ENCODE measurements around the gene SERPINA5. TPM values are rescaled to one million over a fixed set of nuclear protein-coding genes. Genes with fewer than 3 reads are reported as not detected.

Gene SERPINA5
- total RNA-seq, 1 experiment from 2014 or later: not detected

DNA sequence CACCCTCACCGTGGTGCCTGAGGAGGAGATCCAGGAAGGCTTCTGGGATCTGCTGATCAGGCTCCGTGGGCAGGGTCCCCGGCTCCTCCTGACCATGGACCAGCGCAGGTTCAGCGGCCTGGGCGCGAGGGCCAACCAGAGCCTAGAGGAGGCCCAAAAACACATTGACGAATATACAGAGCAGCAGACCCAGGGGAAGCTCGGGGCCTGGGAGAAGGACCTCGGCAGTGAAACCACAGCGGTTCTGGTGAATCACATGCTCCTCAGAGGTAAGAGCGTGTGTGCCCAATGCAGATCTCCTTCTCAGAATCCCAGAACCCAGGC is 60.4 kb downstream of the SERPINA5 start:
- Histone ChIP-seq H3K4me1 (replicated peaks; ENCODE audit: insufficient read depth) (no peaks in the 10 kb centered on the region), H3K27me3 (ENCODE audit: insufficient read depth, low read depth) (no peaks in the 10 kb centered on the region), H3F3A (ENCODE audit: insufficient read depth, low read depth) (no peaks in the 10 kb centered on the region), H3K4me3 (no peak overlapping the region), H3K27ac (no peak overlapping the region), H3K36me3 (ENCODE audit: low read depth) (no peaks in the 10 kb centered on the region), H3K4me2 (no peak overlapping the region), H4K20me1 (ENCODE audit: insufficient read depth) (no peaks in the 10 kb centered on the region), H3K79me2 (ENCODE audit: low read depth) (no peaks in the 10 kb centered on the region), H3K9me2 (ENCODE audit: insufficient read depth) (no peaks in the 10 kb centered on the region), H2AFZ (no peak overlapping the region), H3K9me3 (ENCODE audit: insufficient read depth, low read depth) (no peaks in the 10 kb centered on the region)
- no peak for TF ChIP-seq EZH2 (IDR thresholded peaks at IDR 0.05; ENCODE audit: low read depth)
- TF ChIP-seq, protein P1, sequence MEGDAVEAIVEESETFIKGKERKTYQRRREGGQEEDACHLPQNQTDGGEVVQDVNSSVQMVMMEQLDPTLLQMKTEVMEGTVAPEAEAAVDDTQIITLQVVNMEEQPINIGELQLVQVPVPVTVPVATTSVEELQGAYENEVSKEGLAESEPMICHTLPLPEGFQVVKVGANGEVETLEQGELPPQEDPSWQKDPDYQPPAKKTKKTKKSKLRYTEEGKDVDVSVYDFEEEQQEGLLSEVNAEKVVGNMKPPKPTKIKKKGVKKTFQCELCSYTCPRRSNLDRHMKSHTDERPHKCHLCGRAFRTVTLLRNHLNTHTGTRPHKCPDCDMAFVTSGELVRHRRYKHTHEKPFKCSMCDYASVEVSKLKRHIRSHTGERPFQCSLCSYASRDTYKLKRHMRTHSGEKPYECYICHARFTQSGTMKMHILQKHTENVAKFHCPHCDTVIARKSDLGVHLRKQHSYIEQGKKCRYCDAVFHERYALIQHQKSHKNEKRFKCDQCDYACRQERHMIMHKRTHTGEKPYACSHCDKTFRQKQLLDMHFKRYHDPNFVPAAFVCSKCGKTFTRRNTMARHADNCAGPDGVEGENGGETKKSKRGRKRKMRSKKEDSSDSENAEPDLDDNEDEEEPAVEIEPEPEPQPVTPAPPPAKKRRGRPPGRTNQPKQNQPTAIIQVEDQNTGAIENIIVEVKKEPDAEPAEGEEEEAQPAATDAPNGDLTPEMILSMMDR (conservative IDR thresholded peaks at IDR 0.05): no peak
- CTCF ChIA-PET: no interaction called here
- POLR2A ChIA-PET (ENCODE audit: unreplicated experiment): no interaction called here
- intact Hi-C loops (cut with micrococcal nuclease; ENCODE audit: unreplicated experiment): no loop called here
- no peak for DNase-seq
- BruUV-seq (replicated peaks): no TSS peak

Other genes starting within 250 kb of the SERPINA5 start
- not detected in 2 replicates for gene SERPINA2, start 214.7 kb upstream of the SERPINA5 start, total RNA-seq (2021)
- not detected in 2 replicates for gene SERPINA1, start 192.8 kb upstream of the SERPINA5 start, total RNA-seq (2021)
- gene SERPINA11, start 128.6 kb upstream of the SERPINA5 start, total RNA-seq (2021): not detected in 2 replicates
- not detected in 2 replicates for gene SERPINA9, start 105.2 kb upstream of the SERPINA5 start, total RNA-seq (2021)
- gene SERPINA12, start 72.0 kb upstream of the SERPINA5 start, total RNA-seq (2021): not detected in 2 replicates
- gene SERPINA4, start 20.0 kb upstream of the SERPINA5 start, total RNA-seq (2021): not detected in 2 replicates
- gene SERPINA3, start 31.0 kb downstream of the SERPINA5 start, total RNA-seq (2021): not detected in 2 replicates
- gene GSC, start 188.7 kb downstream of the SERPINA5 start, total RNA-seq (2021): not detected in 2 replicates

Data from PC-9 (cell line).